ENCODE measurements around the gene GXYLT2. TPM values are rescaled to one million over a fixed set of nuclear protein-coding genes. Genes with fewer than 3 reads are reported as not detected.

The GXYLT2 gene
- total and polyA plus RNA-seq, 7 donors: 0.04 to 5.9 (median 0.84) TPM

DNA sequence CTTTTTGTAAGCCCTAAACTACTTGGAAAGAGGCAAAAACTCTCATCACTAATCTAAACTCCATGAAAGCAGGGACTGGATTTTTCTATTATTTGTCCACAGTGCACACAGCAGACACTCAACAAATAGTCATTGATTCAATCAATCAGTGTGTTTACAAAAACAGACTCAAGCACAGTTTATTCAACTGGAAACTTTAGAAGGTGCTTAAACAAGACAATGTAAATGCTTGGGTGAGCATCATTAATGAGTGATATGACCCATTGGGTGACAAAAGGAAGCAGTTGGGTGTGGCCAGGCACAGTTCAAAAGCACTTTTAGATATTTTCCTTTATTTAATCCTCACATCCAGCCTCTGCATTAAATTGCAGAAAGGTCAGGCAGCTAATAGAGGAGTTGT lies 76.8 kb downstream of the GXYLT2 start:
- TF ChIP-seq, protein P1, sequence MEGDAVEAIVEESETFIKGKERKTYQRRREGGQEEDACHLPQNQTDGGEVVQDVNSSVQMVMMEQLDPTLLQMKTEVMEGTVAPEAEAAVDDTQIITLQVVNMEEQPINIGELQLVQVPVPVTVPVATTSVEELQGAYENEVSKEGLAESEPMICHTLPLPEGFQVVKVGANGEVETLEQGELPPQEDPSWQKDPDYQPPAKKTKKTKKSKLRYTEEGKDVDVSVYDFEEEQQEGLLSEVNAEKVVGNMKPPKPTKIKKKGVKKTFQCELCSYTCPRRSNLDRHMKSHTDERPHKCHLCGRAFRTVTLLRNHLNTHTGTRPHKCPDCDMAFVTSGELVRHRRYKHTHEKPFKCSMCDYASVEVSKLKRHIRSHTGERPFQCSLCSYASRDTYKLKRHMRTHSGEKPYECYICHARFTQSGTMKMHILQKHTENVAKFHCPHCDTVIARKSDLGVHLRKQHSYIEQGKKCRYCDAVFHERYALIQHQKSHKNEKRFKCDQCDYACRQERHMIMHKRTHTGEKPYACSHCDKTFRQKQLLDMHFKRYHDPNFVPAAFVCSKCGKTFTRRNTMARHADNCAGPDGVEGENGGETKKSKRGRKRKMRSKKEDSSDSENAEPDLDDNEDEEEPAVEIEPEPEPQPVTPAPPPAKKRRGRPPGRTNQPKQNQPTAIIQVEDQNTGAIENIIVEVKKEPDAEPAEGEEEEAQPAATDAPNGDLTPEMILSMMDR (IDR thresholded peaks at IDR 0.05): no peak
- Histone ChIP-seq H3K4me3 (no peak overlapping the region), H3K4me1 (peaks cover 9% of the 10 kb centered on the region), H3K9me3 (no peaks in the 10 kb centered on the region), H3K27me3 (ENCODE audit: insufficient read depth in 3 of 3, low read length in 2 of 3) (no peaks in the 10 kb centered on the region), H3K36me3 (ENCODE audit: insufficient read depth in 1 of 2, low read depth in 1 of 2) (no peaks in the 10 kb centered on the region), H3K27ac (no peak overlapping the region)
- ATAC-seq (no peak), DNase-seq (no peak)
- intact Hi-C loops (cut with DNase I): no loop called here

DNA sequence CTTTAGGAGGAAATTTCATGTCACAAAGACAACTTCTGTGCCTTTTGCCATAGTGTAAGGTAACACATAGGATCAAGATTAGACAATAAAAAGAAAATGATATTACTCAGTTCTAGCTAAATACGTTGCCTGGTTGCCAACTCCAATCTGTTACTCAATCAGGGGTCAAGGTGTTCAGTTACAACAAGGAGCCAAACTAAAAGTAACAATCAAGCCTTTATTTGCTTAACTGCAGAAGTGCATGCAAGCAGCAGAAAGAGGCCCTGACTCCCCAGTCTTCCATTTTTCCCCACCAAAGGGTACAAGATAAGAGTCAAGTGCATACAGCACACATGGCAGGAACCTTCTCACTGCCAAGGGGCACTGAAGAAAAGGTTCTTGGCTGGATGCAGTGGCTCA lies 80.4 kb downstream of the GXYLT2 start:
- H3K27me3 ChIP-seq (ENCODE audit: insufficient read depth in 3 of 3, low read length in 2 of 3): no peaks in the 10 kb centered on the region
- intact Hi-C loops (cut with DNase I): no loop called here

GRCh38 chr3:72969766-72970165 lies 81.9 kb downstream of the GXYLT2 start:
- DNase-seq: no peak
- Histone ChIP-seq H3K27ac (no peak overlapping the region), H3K4me3 (no peak overlapping the region), H3K27me3 (ENCODE audit: insufficient read depth in 3 of 3, low read length in 2 of 3) (no peaks in the 10 kb centered on the region), H3K4me1 (no peaks in the 10 kb centered on the region), H3K36me3 (ENCODE audit: insufficient read depth in 1 of 2, low read depth in 1 of 2) (no peaks in the 10 kb centered on the region), H3K9me3 (no peaks in the 10 kb centered on the region)
- TF ChIP-seq, protein P1 (IDR thresholded peaks at IDR 0.05): no peak
- intact Hi-C loops (cut with DNase I): no loop called here
- 93 to 98% (median 96%) methylated on average over 3 of the region's 3 CpGs for WGBS, 3 donors
- no peak for ATAC-seq

More for the DNA sequence above, 80.4 kb downstream of the GXYLT2 start:
- WGBS, 3 donors: 57 to 89% (median 66%) methylated on average over 1 of the region's 1 CpG
- no peak overlapping the region for H3K27ac ChIP-seq
- DNase-seq: no peak
- no peaks in the 10 kb centered on the region for H3K4me1 ChIP-seq
- no peaks in the 10 kb centered on the region for H3K36me3 ChIP-seq (ENCODE audit: insufficient read depth in 1 of 2, low read depth in 1 of 2)
- no peak for ATAC-seq
- H3K4me3 ChIP-seq: no peak overlapping the region
- no peaks in the 10 kb centered on the region for H3K9me3 ChIP-seq
- TF ChIP-seq, protein P1 (IDR thresholded peaks at IDR 0.05): no peak

- intact Hi-C loops (cut with DNase I): no loop called here
- no peak overlapping the region for H3K27ac ChIP-seq
- ATAC-seq: no peak
- WGBS, 3 donors: 91 to 94% (median 93%) methylated on average over 2 of the region's 2 CpGs
- no peaks in the 10 kb centered on the region for H3K27me3 ChIP-seq (ENCODE audit: insufficient read depth in 3 of 3, low read length in 2 of 3)
- H3K36me3 ChIP-seq (ENCODE audit: insufficient read depth in 1 of 2, low read depth in 1 of 2): no peaks in the 10 kb centered on the region
- no peak overlapping the region for H3K4me3 ChIP-seq
- H3K4me1 ChIP-seq: no peaks in the 10 kb centered on the region
- no peak for DNase-seq
- TF ChIP-seq, protein P1 (IDR thresholded peaks at IDR 0.05): no peak
- H3K9me3 ChIP-seq: no peaks in the 10 kb centered on the region
These were observed 83.1 kb downstream of the GXYLT2 start for GRCh38 chr3:72970942-72971341.

GRCh38 chr3:72972706-72973030 lies 84.8 kb downstream of the GXYLT2 start:
- no peaks in the 10 kb centered on the region for H3K4me1 ChIP-seq
- 92 to 97% (median 95%) methylated on average over 3 of the region's 3 CpGs for WGBS, 3 donors
- H3K27ac ChIP-seq: no peak overlapping the region
- H3K9me3 ChIP-seq: no peaks in the 10 kb centered on the region
- H3K4me3 ChIP-seq: no peak overlapping the region
- H3K27me3 ChIP-seq (ENCODE audit: insufficient read depth in 3 of 3, low read length in 2 of 3): no peaks in the 10 kb centered on the region
- TF ChIP-seq, protein P1 (IDR thresholded peaks at IDR 0.05): no peak
- no peaks in the 10 kb centered on the region for H3K36me3 ChIP-seq (ENCODE audit: insufficient read depth in 1 of 2, low read depth in 1 of 2)
- DNase-seq: no peak
- intact Hi-C loops (cut with DNase I): no loop called here
- no peak for ATAC-seq
